ENCODE measurements around the gene SLC7A6OS. TPM values are rescaled to one million over a fixed set of nuclear protein-coding genes. Genes with fewer than 3 reads are reported as not detected.

Gene SLC7A6OS
- polyA plus RNA-seq, 1 donor (not counting 4 experiments of a cell fraction or from before 2014, with no cell fraction given) = 12.6 TPM

DNA sequence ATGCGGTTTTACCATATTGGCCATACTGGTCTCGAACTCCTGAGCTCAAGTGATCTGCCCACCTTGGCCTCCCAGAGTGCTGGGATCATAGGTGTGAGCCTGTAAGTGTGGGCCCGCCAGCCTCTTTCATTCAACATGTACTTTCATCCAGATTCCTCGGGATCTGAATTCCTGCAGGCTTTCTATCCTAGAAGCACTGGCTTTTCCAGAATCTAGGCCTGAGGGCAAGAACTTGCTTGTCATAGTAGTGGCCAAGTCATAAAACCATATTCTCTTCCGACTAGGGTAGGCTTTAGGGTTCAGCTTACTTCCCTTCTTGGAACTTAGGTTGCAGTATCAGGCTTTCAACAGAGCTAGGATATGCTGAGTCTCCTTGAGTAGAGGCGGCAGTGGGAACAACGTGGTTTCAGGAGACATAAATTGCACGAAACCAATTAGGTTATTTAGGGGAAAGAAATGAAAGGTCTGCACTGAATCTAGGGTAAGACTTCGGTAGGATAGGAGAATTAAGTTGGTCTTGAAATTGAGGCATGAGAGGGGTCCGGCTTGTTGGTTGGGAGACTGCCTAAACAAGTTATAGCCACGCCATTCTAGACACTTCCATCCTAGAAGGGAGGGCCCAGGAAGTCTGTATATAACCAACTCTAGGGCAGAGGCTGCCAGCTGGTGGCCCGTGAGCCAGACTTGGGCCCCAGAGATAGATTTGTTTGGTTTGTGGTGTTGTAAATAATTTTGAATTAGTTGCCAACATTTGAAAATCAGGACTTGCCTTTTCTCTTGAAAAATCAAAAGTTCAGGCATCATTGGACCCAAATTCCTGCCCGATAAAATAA is 30.8 kb downstream of the SLC7A6OS start:
- no peak for FAIRE-seq
- Histone ChIP-seq H3K9me1 (ENCODE audit: control insufficient read depth, extremely low read depth, insufficient read depth, low read length) (peaks cover 3% of the 10 kb centered on the region), H3K4me3 (ENCODE audit: control insufficient read depth in 2 of 3, extremely low read depth in 1 of 3, insufficient read depth in 2 of 3, low read depth in 1 of 3, low read length in 3 of 3) (no peak overlapping the region), H3K79me2 (ENCODE audit: control insufficient read depth, insufficient read depth, low read length) (peaks cover 9% of the 10 kb centered on the region), H4K20me1 (ENCODE audit: control insufficient read depth, extremely low read depth, insufficient read depth, low read length) (peaks cover 4% of the 10 kb centered on the region), H2AFZ (ENCODE audit: control insufficient read depth, low read length) (no peak overlapping the region), H3K4me2 (ENCODE audit: control insufficient read depth, extremely low read depth, insufficient read depth, low read depth, low read length) (no peak overlapping the region), H3K9me3 (ENCODE audit: control insufficient read depth, low read depth, low read length) (no peaks in the 10 kb centered on the region), H3K9ac (ENCODE audit: control insufficient read depth, extremely low read depth, insufficient read depth, low read length) (no peak overlapping the region), H3K4me1 (ENCODE audit: control insufficient read depth, extremely low read depth, insufficient read depth, low read length) (peaks cover 12% of the 10 kb centered on the region), H3K27me3 (ENCODE audit: control insufficient read depth, extremely low read depth, insufficient read depth, low read length) (no peaks in the 10 kb centered on the region), H3K36me3 (ENCODE audit: control insufficient read depth in 2 of 2, extremely low read depth in 1 of 2, insufficient read depth in 2 of 2, low read length in 2 of 2) (peaks cover 12 to 19% of the 10 kb centered on the region in 2 experiments), H3K27ac (ENCODE audit: control insufficient read depth, insufficient read depth, low read length) (no peak overlapping the region)
- no peak for TF ChIP-seq EZH2 (IDR thresholded peaks at IDR 0.05; ENCODE audit: low read length)
- TF ChIP-seq, protein P1, sequence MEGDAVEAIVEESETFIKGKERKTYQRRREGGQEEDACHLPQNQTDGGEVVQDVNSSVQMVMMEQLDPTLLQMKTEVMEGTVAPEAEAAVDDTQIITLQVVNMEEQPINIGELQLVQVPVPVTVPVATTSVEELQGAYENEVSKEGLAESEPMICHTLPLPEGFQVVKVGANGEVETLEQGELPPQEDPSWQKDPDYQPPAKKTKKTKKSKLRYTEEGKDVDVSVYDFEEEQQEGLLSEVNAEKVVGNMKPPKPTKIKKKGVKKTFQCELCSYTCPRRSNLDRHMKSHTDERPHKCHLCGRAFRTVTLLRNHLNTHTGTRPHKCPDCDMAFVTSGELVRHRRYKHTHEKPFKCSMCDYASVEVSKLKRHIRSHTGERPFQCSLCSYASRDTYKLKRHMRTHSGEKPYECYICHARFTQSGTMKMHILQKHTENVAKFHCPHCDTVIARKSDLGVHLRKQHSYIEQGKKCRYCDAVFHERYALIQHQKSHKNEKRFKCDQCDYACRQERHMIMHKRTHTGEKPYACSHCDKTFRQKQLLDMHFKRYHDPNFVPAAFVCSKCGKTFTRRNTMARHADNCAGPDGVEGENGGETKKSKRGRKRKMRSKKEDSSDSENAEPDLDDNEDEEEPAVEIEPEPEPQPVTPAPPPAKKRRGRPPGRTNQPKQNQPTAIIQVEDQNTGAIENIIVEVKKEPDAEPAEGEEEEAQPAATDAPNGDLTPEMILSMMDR (optimal IDR thresholded peaks at IDR 0.05 in 1 of 3, IDR thresholded peaks at IDR 0.05 in 1 of 3, conservative IDR thresholded peaks at IDR 0.05 in 1 of 3; ENCODE audit: extremely low read depth in 1 of 3, insufficient read depth in 2 of 3, low read length in 3 of 3) = no peak
- dilution Hi-C loops (cut with MboI; ENCODE audit: extremely low pct_ligation_motif_present, low sequenced_read_pairs) = no loop called here
- DNase-seq (ENCODE audit: low read depth, low spot score) = no peak

DNA sequence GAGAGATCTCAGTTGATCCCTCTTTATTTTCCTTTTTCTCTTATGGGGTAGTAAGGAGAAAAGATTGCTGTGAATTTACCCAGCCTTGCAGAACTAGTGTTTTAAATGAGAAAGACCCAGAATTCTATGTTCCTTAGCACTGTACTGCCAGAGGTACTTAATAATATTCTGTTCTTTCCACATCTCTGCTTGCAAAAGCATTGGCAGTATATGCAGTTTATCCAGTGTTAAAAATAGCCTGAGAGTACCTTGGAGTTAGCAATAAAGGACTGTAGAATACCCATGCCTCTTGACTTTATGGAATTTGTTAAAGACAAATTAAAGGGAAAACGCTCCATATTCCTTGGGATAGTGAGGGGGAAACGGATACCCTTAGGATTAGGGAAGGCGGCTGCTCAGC is 34.5 kb downstream of the SLC7A6OS start:
- Histone ChIP-seq H3K4me2 (ENCODE audit: control insufficient read depth, extremely low read depth, insufficient read depth, low read depth, low read length) (no peak overlapping the region), H3K9me3 (ENCODE audit: control insufficient read depth, low read depth, low read length) (no peaks in the 10 kb centered on the region), H2AFZ (ENCODE audit: control insufficient read depth, low read length) (no peak overlapping the region), H3K9ac (ENCODE audit: control insufficient read depth, extremely low read depth, insufficient read depth, low read length) (no peak overlapping the region), H3K27ac (ENCODE audit: control insufficient read depth, insufficient read depth, low read length) (no peak overlapping the region), H3K4me3 (ENCODE audit: control insufficient read depth in 2 of 3, extremely low read depth in 1 of 3, insufficient read depth in 2 of 3, low read depth in 1 of 3, low read length in 3 of 3) (no peak overlapping the region), H3K9me1 (ENCODE audit: control insufficient read depth, extremely low read depth, insufficient read depth, low read length) (peaks cover 18% of the 10 kb centered on the region), H4K20me1 (ENCODE audit: control insufficient read depth, extremely low read depth, insufficient read depth, low read length) (peaks cover 20% of the 10 kb centered on the region), H3K79me2 (ENCODE audit: control insufficient read depth, insufficient read depth, low read length) (peaks cover 22% of the 10 kb centered on the region), H3K27me3 (ENCODE audit: control insufficient read depth, extremely low read depth, insufficient read depth, low read length) (no peaks in the 10 kb centered on the region), H3K4me1 (ENCODE audit: control insufficient read depth, extremely low read depth, insufficient read depth, low read length) (peaks cover 42% of the 10 kb centered on the region), H3K36me3 (ENCODE audit: control insufficient read depth in 2 of 2, extremely low read depth in 1 of 2, insufficient read depth in 2 of 2, low read length in 2 of 2) (peaks cover 15 to 23% of the 10 kb centered on the region in 2 experiments)
- dilution Hi-C loops (cut with MboI; ENCODE audit: extremely low pct_ligation_motif_present, low sequenced_read_pairs) = no loop called here
- FAIRE-seq = no peak
- no peak for DNase-seq (ENCODE audit: low read depth, low spot score)
- TF ChIP-seq, protein P1 (optimal IDR thresholded peaks at IDR 0.05 in 1 of 3, IDR thresholded peaks at IDR 0.05 in 1 of 3, conservative IDR thresholded peaks at IDR 0.05 in 1 of 3; ENCODE audit: extremely low read depth in 1 of 3, insufficient read depth in 2 of 3, low read length in 3 of 3) = no peak
- no peak for TF ChIP-seq EZH2 (IDR thresholded peaks at IDR 0.05; ENCODE audit: low read length)
